ENCODE data around the gene SHANK3. TPM values are rescaled to one million over a fixed set of nuclear protein-coding genes. Genes with fewer than 3 reads are reported as not detected.

Gene SHANK3
- total RNA-seq, 2 donors from 2014 or later: 4.4 to 4.8 TPM

GRCh38 chr22:50675553-50676179 lies 3.0 kb downstream of the SHANK3 start:
- intact Hi-C loops (cut with DNase I, micrococcal nuclease): no loop called here
- DNase-seq (no peak), ATAC-seq (no peak)

- ATAC-seq (no peak), DNase-seq (no peak)
- intact Hi-C loops (cut with DNase I, micrococcal nuclease): no loop called here
Observed at GRCh38 chr22:50676180-50676636, 3.6 kb downstream of the SHANK3 start.

DNA sequence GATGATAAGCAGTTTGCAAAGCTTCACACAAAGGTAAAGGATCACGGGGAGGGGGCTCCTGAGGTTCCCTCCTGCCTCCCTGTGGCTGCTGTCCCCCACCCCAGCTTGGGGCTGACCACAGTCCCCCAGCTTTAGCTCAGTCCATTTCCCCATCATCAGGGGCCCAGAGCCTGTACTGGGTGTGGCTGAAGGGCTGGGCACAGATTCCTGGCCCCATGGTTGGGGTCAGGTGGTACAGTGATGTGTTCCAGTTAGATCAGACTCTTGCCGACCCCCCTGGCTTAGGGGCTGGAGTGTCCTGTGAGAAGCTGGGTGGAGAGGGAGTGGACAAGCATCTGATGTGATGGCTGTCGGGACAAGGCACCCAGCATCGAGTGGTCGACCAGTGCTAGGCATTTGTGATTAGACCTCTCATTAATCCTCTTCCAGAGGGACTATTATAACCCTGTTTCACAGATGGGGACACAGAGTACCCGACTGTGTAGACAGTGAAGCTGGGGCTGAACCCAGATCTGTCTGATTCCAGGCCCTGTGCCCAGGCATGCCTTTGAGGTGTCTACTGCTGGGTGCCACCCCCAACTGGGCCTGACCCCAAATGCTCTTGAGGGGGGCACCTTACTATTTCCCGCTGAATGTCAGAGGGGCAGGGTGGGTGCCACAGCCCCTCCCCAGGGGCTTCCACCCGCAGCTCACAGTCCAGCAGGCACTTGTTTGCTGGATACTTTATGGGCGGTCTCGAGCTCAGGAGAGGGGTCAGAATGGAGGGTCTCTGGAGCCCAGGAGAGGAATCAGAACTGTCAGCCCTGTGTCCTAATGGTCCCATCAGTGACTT lies 4.3 kb downstream of the SHANK3 start:
- intact Hi-C loops (cut with DNase I, micrococcal nuclease): no loop called here
- no peak for DNase-seq

GRCh38 chr22:50677493-50678217 lies 5.0 kb downstream of the SHANK3 start:
- peak in 1 of 2 donors; percentile 16 for DNase-seq
- ATAC-seq: no peak
- intact Hi-C loops (cut with DNase I, micrococcal nuclease): no loop called here

More for the DNA sequence above, 4.3 kb downstream of the SHANK3 start:
- no peak for ATAC-seq

DNA sequence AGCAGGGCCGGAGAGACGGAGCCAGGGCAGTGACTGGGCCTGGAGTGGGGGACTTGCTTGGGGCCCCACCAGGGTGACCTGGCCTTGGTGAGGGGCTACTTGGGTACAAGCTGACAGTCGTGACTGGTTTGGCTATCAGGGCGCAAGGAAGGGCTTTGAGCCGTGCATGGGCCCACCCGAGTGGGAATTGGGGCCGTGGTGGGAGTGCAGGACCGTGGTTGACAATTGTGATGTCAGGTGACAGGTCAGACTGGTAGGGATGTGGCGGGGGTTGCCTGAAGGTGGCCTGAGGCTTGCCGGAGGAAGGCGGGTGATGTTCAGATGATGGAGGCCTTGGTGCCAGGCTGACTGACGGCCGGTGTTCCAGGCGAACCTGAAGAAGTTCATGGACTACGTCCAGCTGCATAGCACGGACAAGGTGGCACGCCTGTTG lies 5.6 kb downstream of the SHANK3 start:
- no peak for DNase-seq
- intact Hi-C loops (cut with DNase I, micrococcal nuclease): no loop called here
- no peak for ATAC-seq

- intact Hi-C loops (cut with DNase I, micrococcal nuclease): no loop called here
- DNase-seq (peak in 1 of 2 donors; percentile 11), ATAC-seq (no peak)
Observed at GRCh38 chr22:50678651-50679521, 6.3 kb downstream of the SHANK3 start.

- ATAC-seq (no peak), DNase-seq (no peak)
- intact Hi-C loops (cut with DNase I, micrococcal nuclease): no loop called here
Observed at GRCh38 chr22:50683086-50683993, 10.7 kb downstream of the SHANK3 start.

DNA sequence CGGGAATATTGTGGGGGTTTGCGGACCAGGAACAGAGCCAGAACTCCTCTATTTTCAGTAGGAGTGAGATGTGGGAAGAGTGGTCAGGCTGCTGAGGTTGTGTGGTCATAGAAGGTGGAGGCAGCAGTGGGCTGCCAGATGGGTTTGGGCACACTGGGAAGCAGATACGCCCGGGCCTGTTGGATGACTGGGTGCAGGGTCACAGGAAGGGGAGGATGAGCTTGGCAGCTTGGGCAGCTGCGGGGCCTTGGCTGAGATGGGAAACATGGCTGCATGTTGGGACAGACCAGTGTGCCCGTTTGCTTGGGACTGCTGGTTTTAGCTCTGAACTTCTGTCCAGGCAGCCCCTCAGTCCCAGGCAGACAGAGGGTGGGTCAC lies 11.4 kb downstream of the SHANK3 start:
- DNase-seq: no peak
- no peak for ATAC-seq
- intact Hi-C loops (cut with DNase I, micrococcal nuclease): no loop called here

DNA sequence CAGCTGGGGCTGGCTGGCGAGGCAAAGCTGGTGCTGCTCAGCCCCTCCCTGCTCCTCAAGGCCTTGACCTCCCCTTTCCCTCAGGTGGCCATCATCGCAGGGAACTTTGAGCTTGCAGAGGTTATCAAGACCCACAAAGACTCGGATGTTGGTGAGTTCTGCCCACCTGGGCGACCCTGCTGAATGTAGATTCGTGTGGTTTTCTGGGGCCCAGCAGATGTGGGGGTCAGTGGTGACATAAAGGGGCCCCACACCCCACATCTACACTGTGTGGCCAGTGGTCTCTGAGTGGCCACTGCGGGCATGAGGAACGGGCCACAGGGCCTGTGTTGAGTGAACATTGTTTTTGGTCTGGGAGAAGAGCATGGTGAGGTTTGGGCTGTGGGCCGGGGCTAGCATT lies 11.9 kb downstream of the SHANK3 start:
- no peak for ATAC-seq
- intact Hi-C loops (cut with DNase I, micrococcal nuclease): no loop called here
- DNase-seq: peak in 1 of 2 donors; percentile 2

- ATAC-seq: no peak
- peak in 1 of 2 donors; percentile 8 for DNase-seq
- intact Hi-C loops (cut with DNase I, micrococcal nuclease): no loop called here
Observed at GRCh38 chr22:50684986-50685385, 12.4 kb downstream of the SHANK3 start.

- no peak for DNase-seq
Observed at GRCh38 chr22:50686794-50687193, 14.2 kb downstream of the SHANK3 start.

GRCh38 chr22:50687829-50688228 lies 15.2 kb downstream of the SHANK3 start:
- ATAC-seq (no peak), DNase-seq (peak in 1 of 2 donors; percentile 19)
- intact Hi-C loops (cut with DNase I, micrococcal nuclease): no loop called here

More at GRCh38 chr22:50686794-50687193, 14.2 kb downstream of the SHANK3 start:
- ATAC-seq: no peak
- intact Hi-C loops (cut with DNase I, micrococcal nuclease): no loop called here

DNA sequence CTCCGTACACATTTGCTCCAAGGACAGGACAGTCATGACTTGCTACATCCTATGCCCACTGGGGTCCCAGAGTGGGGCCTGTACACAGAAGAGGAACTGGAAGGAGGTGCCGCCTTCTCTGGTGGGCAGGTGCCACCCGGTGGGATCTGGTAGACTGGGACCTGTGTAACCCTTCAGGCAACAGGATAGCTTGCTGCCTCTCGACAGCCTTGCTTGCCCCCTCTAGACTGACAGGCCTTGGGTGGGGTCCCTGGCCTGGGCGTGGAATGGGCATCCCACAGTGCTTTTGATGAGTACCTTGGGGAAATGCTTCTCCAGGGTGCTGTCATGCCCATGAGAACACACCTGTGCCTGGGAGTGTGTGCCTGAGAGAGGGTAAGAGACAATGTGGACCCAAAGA lies 15.8 kb downstream of the SHANK3 start:
- DNase-seq (peak in 1 of 2 donors; percentile 12), ATAC-seq (no peak)
- intact Hi-C loops (cut with DNase I, micrococcal nuclease): no loop called here

DNA sequence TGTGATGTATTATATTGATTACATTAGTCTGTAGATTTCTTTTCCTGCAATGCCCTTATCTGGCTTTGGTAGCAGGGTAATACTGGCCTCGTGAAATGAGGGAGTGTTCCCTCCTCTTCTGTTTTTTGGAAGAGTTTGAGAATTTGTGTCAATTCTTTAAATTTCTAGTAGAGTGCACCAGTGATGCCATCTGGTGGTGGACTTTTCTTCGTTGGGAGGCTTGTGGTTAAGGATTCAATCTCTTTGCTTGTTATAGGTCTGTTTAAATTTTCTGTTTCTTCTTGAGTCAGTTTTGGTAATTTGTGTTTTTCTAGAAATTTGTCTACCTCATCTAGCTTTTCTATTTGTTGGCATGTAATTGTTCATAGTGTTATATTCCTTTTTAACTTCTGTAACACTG lies 18.9 kb downstream of the SHANK3 start:
- intact Hi-C loops (cut with DNase I, micrococcal nuclease): no loop called here
- peak; percentile 3 to 35 for DNase-seq
- ATAC-seq: peak; percentile 48

DNA sequence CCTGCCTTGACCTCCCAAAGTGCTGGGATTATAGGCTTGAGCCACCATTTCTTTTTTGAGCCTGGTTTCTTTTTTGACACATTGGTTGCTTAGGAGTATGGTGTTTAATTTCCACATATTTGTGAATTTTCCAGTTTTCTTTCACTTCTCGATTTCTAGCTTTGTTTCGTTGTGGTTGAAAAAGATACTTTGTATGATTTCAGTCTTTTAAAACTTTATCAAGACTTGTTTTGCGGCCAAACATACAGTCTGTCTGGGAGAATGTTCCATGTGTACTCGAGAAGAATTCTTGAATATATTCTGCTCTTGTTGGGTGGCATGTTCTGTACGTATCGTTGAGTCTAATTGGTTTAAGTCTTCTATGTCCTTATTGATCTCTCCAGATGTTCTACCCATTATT lies 20.8 kb downstream of the SHANK3 start:
- ATAC-seq (no peak), DNase-seq (no peak)
- intact Hi-C loops (cut with DNase I, micrococcal nuclease): no loop called here

GRCh38 chr22:50694099-50694605 lies 21.5 kb downstream of the SHANK3 start:
- intact Hi-C loops (cut with DNase I, micrococcal nuclease): no loop called here
- DNase-seq: peak in 1 of 2 donors; percentile 2
- ATAC-seq: no peak

DNA sequence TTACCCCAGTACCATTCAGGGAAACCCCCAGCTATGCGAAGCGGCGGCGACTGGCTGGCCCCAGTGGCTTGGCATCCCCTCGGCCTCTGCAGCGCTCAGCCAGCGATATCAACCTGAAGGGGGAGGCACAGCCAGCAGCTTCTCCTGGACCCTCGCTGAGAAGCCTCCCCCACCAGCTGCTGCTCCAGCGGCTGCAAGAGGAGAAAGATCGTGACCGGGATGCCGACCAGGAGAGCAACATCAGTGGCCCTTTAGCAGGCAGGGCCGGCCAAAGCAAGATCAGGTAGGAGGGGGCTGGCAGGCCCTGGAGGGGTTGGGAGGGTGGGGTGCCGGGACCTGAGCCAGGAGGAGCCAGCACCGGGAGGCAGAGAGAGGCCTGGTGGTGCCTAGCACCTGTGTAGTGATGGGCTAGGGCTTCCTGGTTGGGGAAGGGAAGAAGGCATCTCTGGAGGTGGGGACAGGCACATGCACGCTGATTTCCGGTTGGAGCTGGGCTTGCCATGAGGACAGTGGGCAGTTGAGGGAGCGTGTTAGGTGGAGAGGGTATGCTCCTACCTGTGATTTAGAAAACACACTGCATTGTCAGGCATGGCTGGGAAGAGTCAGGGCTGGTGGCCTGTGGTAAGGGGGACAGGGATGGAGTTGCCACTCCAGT lies 22.3 kb downstream of the SHANK3 start:
- intact Hi-C loops (cut with DNase I, micrococcal nuclease): no loop called here
- DNase-seq: peak in 1 of 2 donors; percentile 19
- ATAC-seq: no peak

All from left colon (tissue), 2 donors.